Measurements from ENCODE around the gene KCNT2.
"Not testable (repeated sequence)": the region's sequence is repeated elsewhere in the genome, so short reads cannot be mapped to it uniquely, and the experiment has no call there.

KCNT2 gene

DNA sequence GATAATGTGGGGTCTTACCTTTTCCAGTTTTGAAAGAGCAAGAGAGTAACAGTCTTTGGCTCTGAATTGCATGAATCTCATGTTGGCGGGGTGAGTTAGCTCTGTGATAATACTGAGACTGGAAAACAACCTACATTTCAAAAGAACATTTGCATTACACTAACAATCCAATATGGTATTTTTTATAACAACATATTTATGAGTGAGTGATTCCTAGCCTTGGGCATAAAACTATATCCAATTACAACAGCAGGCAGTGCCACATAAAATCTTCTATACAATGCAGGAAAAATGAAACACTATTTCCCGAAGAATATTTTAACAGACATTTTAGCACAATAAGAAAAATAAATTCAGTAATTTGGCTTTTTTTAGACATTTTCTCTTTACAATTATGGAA, 303.0 kb downstream of the KCNT2 start:
- no peak for DNase-seq

DNA sequence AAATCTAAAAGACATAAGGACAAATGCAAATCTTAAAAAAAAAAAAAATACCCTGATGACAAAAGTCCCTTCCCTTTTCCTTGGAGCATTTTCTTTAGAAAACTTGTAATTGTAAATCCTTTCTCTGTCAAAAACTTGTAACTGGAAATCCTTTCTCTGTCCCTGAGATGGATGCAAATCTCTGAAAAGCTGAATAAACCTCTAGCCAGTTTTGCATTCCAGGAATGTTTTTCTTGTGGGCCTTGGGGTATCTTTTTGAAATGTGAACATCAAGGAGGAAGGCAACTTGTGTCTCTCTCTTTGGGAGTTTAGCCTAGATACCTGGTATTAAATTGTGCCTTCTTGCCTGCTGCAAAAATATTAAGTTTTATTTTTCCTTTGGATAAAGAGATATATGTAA, 305.3 kb downstream of the KCNT2 start:
- DNase-seq, result no peak

GRCh38 chr1:196302420-196302819, 305.8 kb downstream of the KCNT2 start:
- DNase-seq, result no peak

DNA sequence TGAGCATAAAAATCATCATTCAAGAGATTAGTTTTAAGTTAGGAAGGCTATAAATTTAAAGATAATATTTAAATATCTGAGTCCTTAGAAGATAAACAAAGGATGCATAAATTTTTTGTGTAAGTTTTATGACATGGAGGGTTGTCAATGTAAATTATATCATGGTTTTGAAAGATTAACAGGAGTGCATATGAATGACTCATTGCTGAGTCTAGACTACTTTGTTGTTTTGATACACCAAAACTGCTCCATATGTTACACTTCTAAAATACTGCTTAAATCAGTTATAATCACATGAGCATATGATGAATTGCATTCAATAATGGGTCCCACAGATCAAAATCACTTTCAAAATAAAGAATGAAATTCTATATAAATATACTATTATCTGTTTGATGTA, 312.5 kb downstream of the KCNT2 start:
- peak; percentile 11 for DNase-seq

- no peak for DNase-seq
Measured at GRCh38 chr1:196278816-196279215, 329.4 kb downstream of the KCNT2 start.

DNA sequence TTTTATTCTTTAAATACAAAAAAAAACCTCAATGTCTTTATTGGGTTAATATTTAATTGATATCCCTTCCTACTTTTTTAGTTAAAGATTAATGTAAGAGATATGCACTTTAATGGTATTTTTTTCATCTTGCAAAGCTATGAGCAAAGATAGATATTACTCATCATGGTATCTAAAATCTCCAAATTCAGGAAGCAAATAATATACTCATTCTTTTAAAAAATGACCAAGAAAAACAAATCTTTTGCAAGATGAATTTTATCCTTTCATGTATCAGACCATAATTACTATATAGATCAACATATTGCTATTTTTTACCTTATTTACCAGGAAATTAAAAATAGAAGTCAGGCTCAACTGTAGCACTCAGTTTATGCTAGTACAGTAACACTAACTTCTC, 330.4 kb downstream of the KCNT2 start:
- DNase-seq, result no peak

GRCh38 chr1:196271212-196271947, 336.9 kb downstream of the KCNT2 start:
- no peak for DNase-seq

GRCh38 chr1:196263086-196263485, 345.2 kb downstream of the KCNT2 start:
- not testable (repeated sequence) for DNase-seq

GRCh38 chr1:196260270-196260669, 348.0 kb downstream of the KCNT2 start:
- no peak for DNase-seq

DNA sequence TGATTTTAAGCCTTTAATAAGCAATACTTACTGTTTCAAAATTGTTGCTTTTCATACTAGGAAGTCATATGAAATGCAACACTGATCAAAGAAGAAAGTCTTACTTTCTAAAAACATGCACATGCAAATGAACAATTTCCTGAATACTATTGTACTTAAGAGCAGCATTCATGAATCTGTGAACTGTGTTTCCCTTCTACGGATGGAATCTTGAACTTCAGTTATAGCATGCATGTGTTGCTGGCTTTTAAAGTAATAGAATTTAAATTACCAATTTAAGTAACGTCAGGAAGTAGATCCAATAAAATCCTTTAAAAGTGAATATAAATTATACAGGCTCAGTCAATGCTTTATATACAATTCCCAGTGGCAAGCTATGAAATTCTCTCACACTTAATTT, 348.9 kb downstream of the KCNT2 start:
- no peak for DNase-seq

DNA sequence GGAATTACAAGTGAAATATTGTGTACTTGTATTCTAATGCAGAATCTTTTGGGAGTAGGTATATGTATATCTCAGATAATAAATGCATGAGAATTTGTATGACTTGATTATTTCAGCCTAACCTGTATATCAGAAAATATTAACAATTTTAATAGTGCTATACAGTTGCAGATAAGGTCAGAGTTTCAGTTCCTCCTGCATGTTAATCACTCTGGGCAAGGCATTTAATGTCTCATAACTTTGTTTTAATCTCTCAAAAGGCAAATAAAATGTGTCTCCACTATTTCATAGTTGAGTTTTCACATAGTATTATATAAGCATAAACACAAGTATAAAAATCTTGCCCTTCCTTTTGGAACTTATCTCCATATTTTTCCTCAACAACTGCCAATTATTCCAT, 352.5 kb downstream of the KCNT2 start:
- DNase-seq, result no peak

DNA sequence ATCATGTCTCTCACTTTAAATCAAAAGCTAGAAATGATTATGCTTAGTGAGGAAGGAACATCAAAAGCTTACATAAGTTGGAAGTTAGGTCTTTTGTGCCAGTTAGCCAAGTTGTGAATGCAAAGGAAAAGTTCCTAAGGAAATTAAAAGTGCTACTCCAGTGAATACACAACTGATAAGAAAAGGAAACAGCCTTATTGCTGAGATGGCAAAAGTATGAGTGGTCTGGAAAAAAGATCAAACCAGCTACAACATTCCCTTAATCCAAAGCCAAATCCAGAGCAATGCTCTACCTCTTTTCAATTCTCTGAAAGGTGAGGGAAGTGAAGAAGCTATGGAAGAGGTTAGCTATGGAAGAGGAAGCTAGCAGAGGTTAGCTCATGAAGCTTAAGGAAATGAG, 378.7 kb downstream of the KCNT2 start:
- no peak for DNase-seq

GRCh38 chr1:196214866-196215265, 393.4 kb downstream of the KCNT2 start:
- no peak for DNase-seq

GRCh38 chr1:196209983-196210382, 398.3 kb downstream of the KCNT2 start:
- DNase-seq, result no peak

DNA sequence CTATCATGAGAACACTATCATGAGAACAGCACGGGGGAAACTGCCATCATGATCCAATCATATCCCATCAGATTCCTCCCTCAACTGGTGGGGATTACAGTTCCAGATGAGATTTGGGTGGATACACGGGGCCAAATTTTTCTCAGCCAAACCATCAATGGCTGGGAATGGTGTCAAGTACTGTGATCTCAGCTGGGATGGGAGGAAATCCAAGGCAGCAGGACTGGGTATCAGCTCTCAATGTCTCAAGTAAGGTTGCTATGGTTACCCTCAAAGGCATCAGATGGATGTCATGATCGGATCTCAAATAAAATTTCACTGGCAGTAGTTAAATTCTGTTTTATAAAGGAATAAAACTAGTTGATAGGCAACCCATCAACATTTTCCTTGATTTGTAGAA, 399.0 kb downstream of the KCNT2 start:
- DNase-seq, result no peak

DNA sequence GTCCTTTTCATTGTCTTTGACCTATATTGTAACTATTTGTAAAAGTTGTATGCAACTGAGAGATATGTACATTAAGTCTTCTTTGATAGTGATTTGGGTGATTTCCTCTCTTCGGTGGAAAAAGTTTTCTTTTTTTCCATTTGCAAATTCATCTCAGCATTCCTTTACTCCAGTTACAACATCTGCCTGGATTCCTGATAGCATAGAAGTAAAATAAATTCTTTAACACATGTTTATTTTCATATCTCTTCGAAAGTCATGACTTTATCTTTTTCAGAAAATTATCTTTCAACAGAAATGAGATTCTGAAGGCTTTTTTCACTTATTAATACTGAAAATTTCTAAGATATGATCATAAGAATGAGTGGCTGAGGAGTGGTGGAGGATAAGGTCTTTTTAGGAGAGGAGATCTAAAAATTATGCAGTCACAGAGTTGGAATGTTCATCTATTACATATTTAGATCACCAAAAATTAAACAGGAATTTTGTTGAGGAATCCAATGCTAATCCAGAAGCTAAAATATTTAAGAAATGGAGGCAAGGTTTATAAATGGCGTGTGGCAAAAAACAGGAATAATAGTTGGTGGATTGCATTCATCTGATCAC, 400.5 kb downstream of the KCNT2 start:
- no peak for DNase-seq

- DNase-seq, result no peak
Measured at GRCh38 chr1:196205882-196206281, 402.4 kb downstream of the KCNT2 start.

DNA sequence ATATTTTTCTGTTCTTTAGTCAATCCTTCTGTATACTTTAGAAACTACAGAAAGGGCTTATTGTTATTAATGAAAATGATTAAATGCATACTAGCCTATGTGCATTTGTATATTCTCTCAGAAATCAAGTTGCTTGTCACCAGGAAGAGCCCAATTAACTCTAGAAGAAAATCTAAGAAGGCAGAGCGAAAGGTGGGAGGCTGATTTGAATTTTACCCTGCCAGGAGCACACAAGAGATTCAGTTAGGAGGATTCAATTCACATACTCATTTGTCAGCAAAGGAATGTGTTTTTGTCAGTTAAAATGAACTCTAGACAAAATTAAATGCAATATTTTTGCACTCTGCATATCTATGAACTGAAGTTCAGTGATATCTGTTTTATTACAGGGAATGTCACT, 411.8 kb downstream of the KCNT2 start:
- DNase-seq, result no peak

DNA sequence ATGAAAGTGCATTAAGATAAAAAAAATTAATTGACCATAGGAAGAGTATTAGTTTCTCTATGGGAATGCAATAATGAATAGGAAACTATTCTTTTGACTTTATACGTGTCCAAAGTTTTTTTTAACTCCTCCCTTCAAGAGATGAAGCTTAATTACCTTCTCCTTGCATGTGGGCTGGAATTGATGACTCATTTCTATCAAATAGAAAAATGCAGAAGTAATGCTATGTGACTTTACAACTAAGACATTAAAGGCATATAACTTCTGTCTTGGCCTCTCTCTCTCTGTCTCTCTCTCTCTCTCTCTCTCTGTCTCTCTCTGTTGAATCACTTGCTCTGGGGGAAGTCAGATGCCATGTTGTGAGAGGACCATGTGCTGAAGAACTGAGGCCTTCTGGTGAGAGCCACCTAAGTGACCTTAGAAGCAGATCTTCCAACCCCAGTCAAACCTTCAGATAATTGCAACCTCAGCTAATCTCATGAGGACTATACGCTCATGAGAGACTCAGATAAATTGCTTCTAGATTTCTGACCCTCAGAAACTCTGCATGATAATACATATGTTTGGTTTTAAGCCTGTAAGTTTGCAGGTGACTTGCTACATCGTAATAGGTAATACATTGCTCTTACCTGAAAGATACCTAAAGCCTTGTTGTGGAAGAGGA, 414.2 kb downstream of the KCNT2 start:
- no peak for DNase-seq

GRCh38 chr1:196183941-196184340, 424.3 kb downstream of the KCNT2 start:
- DNase-seq, result no peak

GRCh38 chr1:196181594-196181878, 426.7 kb downstream of the KCNT2 start:
- no peak for DNase-seq

DNA sequence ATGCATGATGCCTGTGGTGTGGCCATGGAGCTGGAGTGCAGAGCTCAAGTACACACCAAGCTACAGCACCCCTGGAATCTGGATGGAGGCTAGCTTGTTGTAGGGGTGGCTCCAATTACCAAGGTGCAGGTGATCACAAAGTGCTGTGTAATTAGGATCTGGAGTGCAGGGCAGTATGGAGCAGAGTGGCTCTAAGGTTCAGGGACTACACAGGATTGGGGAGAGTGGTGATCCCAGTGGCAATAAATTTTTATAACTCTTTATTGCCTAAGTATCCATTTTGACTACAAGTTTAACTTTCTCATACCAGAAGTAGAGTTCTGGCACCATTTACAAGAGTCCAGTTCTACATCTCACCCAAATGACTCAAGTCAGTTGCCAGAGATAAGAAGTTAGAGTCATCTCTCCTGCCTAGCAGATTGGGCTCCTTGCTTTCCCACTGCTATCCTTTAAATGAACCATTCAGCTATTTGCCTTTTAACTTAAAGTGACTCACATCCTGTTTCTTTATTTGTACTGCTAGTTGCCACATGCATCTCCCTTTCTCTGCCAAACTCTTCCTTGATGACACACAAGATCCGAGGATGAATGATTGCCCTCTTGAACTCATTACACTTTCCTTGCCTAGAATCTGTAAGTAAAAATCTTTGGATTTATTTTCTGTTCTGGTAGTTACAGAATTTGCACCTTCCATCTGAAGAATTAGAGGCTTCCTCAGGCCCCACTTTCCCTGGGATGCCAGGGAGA, 427.2 kb downstream of the KCNT2 start:
- no peak for DNase-seq

- no peak for DNase-seq
Measured at GRCh38 chr1:196178083-196178635, 430.1 kb downstream of the KCNT2 start.
